HL-60/S4 (cell line): Measurements from ENCODE around the gene HES5.

Source experiments
- in situ Hi-C: fragments of 300-500 bp; cut with MboI; formaldehyde crosslinking; loops from 2 replicates; pipeline ENCODE4 v1.14.3; 2022; ENCODE audit warnings: low sequenced_read_pairs

Gene HES5

GRCh38 chr1:2534687-2535441, 4.8 kb upstream of the HES5 start:
- in situ Hi-C loops = loop anchor here (25.0 kb wide), 1 partner anchor 348 kb away; the partner anchor contains the start of gene FAAP20

- in situ Hi-C loops = loop anchor here (25.0 kb wide), 1 partner anchor 347 kb away; the partner anchor contains the start of gene FAAP20
These were observed 4.2 kb upstream of the HES5 start for GRCh38 chr1:2534315-2534686.

- in situ Hi-C loops = loop anchor here (25.0 kb wide), 1 partner anchor 346 kb away; the partner anchor contains the start of gene FAAP20
These were observed 3.3 kb upstream of the HES5 start for GRCh38 chr1:2533365-2533764.

- in situ Hi-C loops = loop anchor here (25.0 kb wide), 1 partner anchor 345 kb away; the partner anchor contains the start of gene FAAP20
These were observed 2.6 kb upstream of the HES5 start for GRCh38 chr1:2532485-2533160.

- in situ Hi-C loops = loop anchor here (25.0 kb wide), 1 partner anchor 343 kb away; the partner anchor contains the start of gene FAAP20
These were observed 674 bp upstream of the HES5 start for GRCh38 chr1:2530513-2531361.

GRCh38 chr1:2528966-2529783, 888 bp downstream of the HES5 start:
- in situ Hi-C loops = loop anchor here (25.0 kb wide), 1 partner anchor 342 kb away; the partner anchor contains the start of gene FAAP20

GRCh38 chr1:2528611-2528965, 1.5 kb downstream of the HES5 start:
- in situ Hi-C loops = loop anchor here (25.0 kb wide), 1 partner anchor 341 kb away; the partner anchor contains the start of gene FAAP20

- in situ Hi-C loops = loop anchor here (25.0 kb wide), 1 partner anchor 341 kb away; the partner anchor contains the start of gene FAAP20
These were observed 2.0 kb downstream of the HES5 start for GRCh38 chr1:2528016-2528415.

- in situ Hi-C loops = loop anchor here (25.0 kb wide), 1 partner anchor 340 kb away; the partner anchor contains the start of gene FAAP20
These were observed 2.6 kb downstream of the HES5 start for GRCh38 chr1:2527556-2527860.

GRCh38 chr1:2526824-2527555, 3.1 kb downstream of the HES5 start:
- in situ Hi-C loops = loop anchor here (25.0 kb wide), 1 partner anchor 340 kb away; the partner anchor contains the start of gene FAAP20

GRCh38 chr1:2525920-2526823, 3.9 kb downstream of the HES5 start, which contains the start of gene PANK4:
Gene PANK4 (minus strand): TSS chr1:2526596. CDS start chr1:2526587, 9 bp downstream.
- in situ Hi-C loops = loop anchor here (25.0 kb wide), 1 partner anchor 339 kb away; the partner anchor contains the start of gene FAAP20

- in situ Hi-C loops = loop anchor here (25.0 kb wide), 1 partner anchor 338 kb away; the partner anchor contains the start of gene FAAP20
These were observed 4.5 kb downstream of the HES5 start for GRCh38 chr1:2525572-2525919.

GRCh38 chr1:2523891-2524609, 6.0 kb downstream of the HES5 start:
- in situ Hi-C loops = no loop called here

GRCh38 chr1:2523191-2523890, 6.7 kb downstream of the HES5 start:
- in situ Hi-C loops = no loop called here

- in situ Hi-C loops = no loop called here
These were observed 7.8 kb downstream of the HES5 start for GRCh38 chr1:2522230-2522629.

GRCh38 chr1:2520806-2521205, 9.3 kb downstream of the HES5 start:
- in situ Hi-C loops = no loop called here

- in situ Hi-C loops = no loop called here
These were observed 9.9 kb downstream of the HES5 start for GRCh38 chr1:2520206-2520605.
